ENCODE measurements around the gene TAF11L12. TPM values are rescaled to one million over a fixed set of nuclear protein-coding genes. Genes with fewer than 3 reads are reported as not detected.

The TAF11L12 gene
- total and polyA plus RNA-seq, 2 of the 13 experiments (the other 11 are each of a cell fraction or from before 2014, with no cell fraction given) = not detected

GRCh38 chr5:17634160-17634559, 24.0 kb downstream of the TAF11L12 start, which contains the start of gene TAF11L14:
Gene TAF11L14, plus strand, starts transcription at chr5:17634460.
- Histone ChIP-seq H3K9me3 (ENCODE audit: low read length) (0 out of 2 replicates have a peak, but pooled peaks cover 5% of the 10 kb centered on the region), H2AFZ (ENCODE audit: low read length) (no peak within 1 kb of the TSS), H3K27ac (ENCODE audit: extremely low read length, insufficient read depth, low read length) (no peak within 1 kb of the TSS), H4K20me1 (ENCODE audit: insufficient read depth, low read length) (no peaks in the 10 kb centered on the region), H3K4me2 (ENCODE audit: low read depth, low read length) (no peak within 1 kb of the TSS), H3K36me3 (replicated peaks in 1 of 2; ENCODE audit: control insufficient read depth in 1 of 2, insufficient read depth in 2 of 2, low read length in 2 of 2) (no peaks in the 10 kb centered on the region), H3K9ac (ENCODE audit: insufficient read depth, low read depth, low read length) (no peak within 1 kb of the TSS), H3K4me3 (replicated peaks in 1 of 3; ENCODE audit: insufficient read depth in 1 of 3, low read depth in 2 of 3, low read length in 3 of 3) (no peak within 1 kb of the TSS), H3K27me3 (ENCODE audit: control insufficient read depth in 1 of 2, insufficient read depth in 2 of 2, low read length in 2 of 2) (no peaks in the 10 kb centered on the region), H3K4me1 (ENCODE audit: insufficient read depth, low read length) (no peaks in the 10 kb centered on the region), H3K79me2 (ENCODE audit: insufficient read depth, low read length) (no peaks in the 10 kb centered on the region)
- no peak for DNase-seq (ENCODE audit: low spot score)
- 4% methylated on average over 5 of the region's 5 CpGs for WGBS (ENCODE audit: low lambda C conversion rate)
- no peak for FAIRE-seq
- CTCF ChIA-PET (ENCODE audit: low intra/inter-chr PET ratio, low total read pairs) = no interaction called here
- POLR2A ChIA-PET = no interaction called here
- ATAC-seq = no peak
- intact Hi-C loops (cut with micrococcal nuclease; ENCODE audit: unreplicated experiment) (no loop called here), in situ Hi-C loops (cut with HindIII; ENCODE audit: extremely low pct_ligation_motif_present, low pct_unique_long_range_greater_than_20kb) (no loop called here)
- BruUV-seq (replicated peaks) = no TSS peak
- no peak for TF ChIP-seq CREB3 (CRISPR knock-in tag; IDR thresholded peaks at IDR 0.05)
- no peak for TF ChIP-seq ZNF580 (CRISPR knock-in tag; IDR thresholded peaks at IDR 0.05; ENCODE audit: borderline replicate concordance, low read depth)
- no peak for TF ChIP-seq ZNF34 (CRISPR knock-in tag; IDR thresholded peaks at IDR 0.05; ENCODE audit: borderline replicate concordance)
- no peak for TF ChIP-seq RNF219 (CRISPR knock-in tag; IDR thresholded peaks at IDR 0.05)
- TF ChIP-seq BRF2 (CRISPR knock-in tag; IDR thresholded peaks at IDR 0.05) = no peak
- TF ChIP-seq MYPOP (CRISPR knock-in tag; IDR thresholded peaks at IDR 0.05) = no peak
- no peak for TF ChIP-seq TAF1 (CRISPR knock-in tag; IDR thresholded peaks at IDR 0.05)
- TF ChIP-seq ZNF263 (CRISPR knock-in tag; IDR thresholded peaks at IDR 0.05) = no peak
- no peak for TF ChIP-seq ZMYM3 (CRISPR knock-in tag; IDR thresholded peaks at IDR 0.05)
- no peak for TF ChIP-seq LRRFIP1 (CRISPR knock-in tag; conservative IDR thresholded peaks at IDR 0.05)
- TF ChIP-seq MYC (CRISPR knock-in tag; IDR thresholded peaks at IDR 0.05; ENCODE audit: borderline replicate concordance) = no peak
- TF ChIP-seq IKZF4 (CRISPR knock-in tag; IDR thresholded peaks at IDR 0.05; ENCODE audit: borderline replicate concordance, low read depth, not compliant biosample characterization) = no peak
- no peak for TF ChIP-seq ONECUT2 (CRISPR knock-in tag; IDR thresholded peaks at IDR 0.05)
- no peak for TF ChIP-seq HINFP (CRISPR knock-in tag; IDR thresholded peaks at IDR 0.05; ENCODE audit: low read depth)
- TF ChIP-seq ZNF670 (CRISPR knock-in tag; IDR thresholded peaks at IDR 0.05; ENCODE audit: borderline replicate concordance) = no peak
